GM12865 (cell line): ENCODE measurements around the gene GPX1.

Source experiments
- DNase-seq: peaks from one replicate; pipeline ENCODE4 v3.0.0; 2010; ENCODE audit warnings: low read depth
- H3K4me3 ChIP-seq: 2 replicates; pipeline ENCODE4 v1.5.1; 2011; ENCODE audit warnings: mild to moderate bottlenecking, low read depth, low read length, control low read depth
- CTCF ChIP-seq: IDR thresholded peaks from 2 replicates; pipeline ENCODE4 v1.5.1; 2011; ENCODE audit warnings: low read length, control low read depth, low read depth, inconsistent platforms; ENCODE audit not compliant: insufficient read depth; ENCODE audit errors: missing control alignments

GPX1 gene

GRCh38 chr3:49378249-49378895 lies 20.2 kb upstream of the GPX1 start:
- no peak for DNase-seq
- no peak overlapping the region for H3K4me3 ChIP-seq
- no peak for TF ChIP-seq CTCF

DNA sequence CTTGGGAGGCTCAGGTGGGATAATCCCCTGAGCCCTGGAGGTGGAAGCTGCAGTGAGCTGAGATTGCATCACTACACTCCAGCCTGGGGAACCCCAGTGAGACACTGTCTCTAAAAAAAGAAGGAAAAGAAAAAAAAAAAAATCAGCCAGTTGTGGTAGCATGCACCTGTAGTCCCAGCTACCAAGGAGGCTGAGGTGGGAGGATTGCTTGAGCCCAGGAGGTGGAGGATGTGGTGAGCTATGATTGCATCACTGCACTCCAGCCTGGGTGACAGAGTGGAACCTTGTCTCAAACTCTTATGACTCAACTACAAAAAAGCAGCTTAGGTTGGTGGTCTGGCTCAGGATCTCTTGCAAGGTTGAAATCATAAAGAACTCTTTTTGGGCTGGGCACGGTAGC lies 19.3 kb upstream of the GPX1 start:
- no peak for TF ChIP-seq CTCF
- peak; percentile 45 for DNase-seq
- H3K4me3 ChIP-seq: no peak overlapping the region

- no peak overlapping the region for H3K4me3 ChIP-seq
- TF ChIP-seq CTCF: no peak
- DNase-seq: no peak
Observed at GRCh38 chr3:49371946-49372345, 13.8 kb upstream of the GPX1 start.

DNA sequence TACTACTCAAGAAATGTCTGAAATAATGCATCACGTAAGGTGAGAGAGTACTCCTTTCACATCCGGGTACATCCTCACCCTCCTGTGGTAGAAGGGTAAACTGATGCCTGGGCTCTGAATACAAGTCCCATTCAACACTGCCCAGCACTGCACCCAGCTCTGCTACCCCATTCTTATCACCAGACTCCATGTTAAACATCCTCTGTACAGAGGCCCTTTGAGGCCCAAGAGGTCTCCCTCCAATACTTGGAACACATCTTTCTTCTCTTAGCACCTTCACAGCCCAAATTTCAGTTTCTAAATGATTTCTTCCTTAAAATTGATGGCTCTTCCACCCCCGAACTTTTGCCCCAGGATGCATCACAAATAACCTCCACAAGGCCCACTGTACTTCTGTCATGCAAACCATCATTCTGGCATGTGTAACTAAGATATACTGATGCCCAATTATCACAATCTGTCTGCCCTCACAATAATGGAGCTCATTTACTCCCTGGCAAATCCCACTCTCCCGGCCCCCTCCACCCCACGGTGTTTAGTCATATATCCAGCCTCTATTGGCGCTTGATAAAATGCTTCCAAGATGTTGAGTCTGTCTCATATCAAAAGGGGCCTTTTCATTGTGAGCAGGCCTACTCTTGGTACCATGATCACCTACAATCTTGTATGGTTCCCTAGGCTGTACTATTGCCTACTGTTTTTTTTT lies 12.6 kb upstream of the GPX1 start:
- no peak for TF ChIP-seq CTCF
- no peak for DNase-seq

GRCh38 chr3:49362561-49362960 lies 4.4 kb upstream of the GPX1 start:
- no peak for DNase-seq
- TF ChIP-seq CTCF: no peak

More for the DNA sequence above, 12.6 kb upstream of the GPX1 start:
- H3K4me3 ChIP-seq: no peak overlapping the region

GRCh38 chr3:49359623-49360022 lies 1.5 kb upstream of the GPX1 start:
- no peak for DNase-seq
- TF ChIP-seq CTCF: no peak
- no peak overlapping the region for H3K4me3 ChIP-seq

More at GRCh38 chr3:49362561-49362960, 4.4 kb upstream of the GPX1 start:
- H3K4me3 ChIP-seq: no peak overlapping the region
